NCI-H2081 (cell line): Measurements from ENCODE around the gene CFAP90.

ENCODE experiments used
- DNase-seq, 2 experiments: peaks; one replicate each; lab custom pipeline; 2025; lab: John Stamatoyannopoulos, UW

The CFAP90 gene, protein sequence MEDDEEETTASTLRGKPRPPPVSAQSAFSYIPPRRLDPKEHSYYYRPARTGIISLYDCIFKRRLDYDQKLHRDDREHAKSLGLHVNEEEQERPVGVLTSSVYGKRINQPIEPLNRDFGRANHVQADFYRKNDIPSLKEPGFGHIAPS

DNA sequence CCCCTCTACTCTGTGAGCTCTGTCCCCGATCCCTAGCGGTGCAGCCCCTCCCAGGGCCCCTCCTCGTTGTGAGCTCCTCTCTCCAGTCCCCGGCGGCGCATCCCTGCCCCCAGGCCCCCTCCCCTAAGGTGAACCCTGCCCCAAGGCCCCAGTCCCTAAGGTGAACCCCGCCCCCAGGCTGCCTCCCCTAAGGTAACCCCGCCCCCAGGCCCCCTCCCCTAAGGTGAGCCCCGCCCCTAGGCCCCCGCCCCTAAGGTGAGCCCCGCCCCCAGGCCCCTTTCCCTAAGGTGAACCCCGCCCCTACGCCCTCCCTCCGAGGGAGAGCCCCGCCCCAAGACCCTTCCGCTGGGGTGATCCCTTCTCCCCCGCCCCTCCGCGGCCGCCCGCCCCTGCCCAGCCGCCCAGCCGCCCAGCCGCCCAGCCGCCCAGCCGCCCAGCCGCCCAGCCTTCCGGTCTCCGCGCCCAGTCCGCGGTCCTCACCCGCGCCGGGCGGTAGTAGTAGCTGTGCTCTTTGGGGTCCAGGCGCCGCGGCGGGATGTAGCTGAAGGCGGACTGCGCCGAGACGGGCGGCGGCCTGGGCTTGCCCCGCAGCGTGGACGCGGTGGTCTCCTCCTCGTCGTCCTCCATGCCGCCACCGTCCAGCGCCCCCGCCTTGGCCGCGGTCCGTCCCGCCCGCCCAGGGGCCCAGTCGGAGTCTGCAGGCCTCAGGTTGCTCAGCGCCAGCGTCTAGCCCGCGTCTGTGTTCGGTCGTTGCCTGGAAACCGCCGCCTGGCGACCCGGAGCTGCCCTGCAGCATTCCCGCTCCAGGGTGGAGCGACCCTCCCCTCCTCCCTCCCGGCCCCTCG, at the start of gene CFAP90:
Gene CFAP90 (minus strand): TSS at position 739 of the 845 bp plus-strand sequence. CDS start 112 bp downstream, at position 627.
- peak in 1 of 2 experiments; percentile 21 for DNase-seq

DNA sequence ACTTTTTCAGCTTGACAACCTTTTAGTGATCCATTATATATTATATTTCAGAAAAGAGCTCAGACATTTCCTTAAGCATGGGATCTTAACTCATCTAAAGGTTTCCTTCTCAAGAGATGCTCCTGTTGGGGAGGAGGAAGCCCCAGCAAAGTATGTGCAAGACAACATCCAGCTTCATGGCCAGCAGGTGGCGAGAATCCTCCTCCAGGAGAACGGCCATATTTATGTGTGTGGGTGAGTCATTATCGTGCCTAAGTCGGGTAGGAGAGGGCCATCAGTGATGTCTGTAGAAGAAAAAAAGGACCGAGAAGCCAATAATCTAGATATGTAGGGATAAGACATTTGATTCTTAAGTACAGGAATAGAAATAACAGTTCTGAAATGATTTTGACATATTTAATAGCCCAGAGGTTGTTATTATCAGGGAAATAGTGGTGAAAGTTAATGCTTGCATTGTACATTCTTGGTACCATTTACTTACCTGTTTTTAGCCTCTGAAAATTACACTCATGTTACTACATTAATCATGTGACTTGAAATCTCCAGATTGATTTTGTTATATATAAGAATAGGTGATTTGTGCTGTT, 46.2 kb upstream of the CFAP90 start:
- peak; percentile 42 to 60 for DNase-seq

DNA sequence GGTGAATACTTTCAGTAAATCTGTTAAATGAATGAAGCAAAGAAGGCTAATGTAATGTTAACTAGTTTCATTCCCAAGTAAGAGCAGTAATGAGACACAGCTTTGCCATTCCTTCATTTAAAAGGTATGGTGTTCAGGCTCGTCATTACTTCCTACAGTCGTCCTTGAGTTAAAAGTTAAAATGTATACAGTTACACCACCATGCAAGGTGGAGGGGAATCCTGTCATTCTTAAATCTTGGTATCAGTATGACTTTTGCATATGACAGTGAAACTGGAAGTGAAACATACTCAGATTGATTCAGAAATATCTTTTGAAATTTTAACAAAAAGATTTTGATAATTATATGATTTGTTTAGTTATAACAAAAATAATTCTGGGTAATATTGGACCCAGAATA, 43.9 kb upstream of the CFAP90 start:
- no peak for DNase-seq

DNA sequence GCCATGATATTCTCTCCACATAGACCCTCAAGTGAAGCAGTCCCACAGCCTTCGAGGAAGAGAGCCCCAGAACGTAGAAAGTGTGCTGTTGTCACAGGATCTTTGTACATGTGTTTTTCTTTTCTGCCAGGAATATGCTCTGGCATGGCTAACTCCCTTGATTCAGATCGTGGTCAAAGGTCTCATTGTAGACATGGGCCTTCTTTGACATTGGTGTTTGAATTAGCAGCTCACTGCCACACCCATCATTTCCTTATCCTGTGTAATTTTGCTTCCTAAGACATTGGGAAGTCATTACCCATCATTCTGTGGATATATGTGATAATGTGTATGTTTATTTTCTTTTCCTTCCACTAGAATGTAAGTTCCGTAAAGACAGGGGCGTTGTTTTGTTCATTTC, 43.5 kb upstream of the CFAP90 start:
- no peak for DNase-seq

DNA sequence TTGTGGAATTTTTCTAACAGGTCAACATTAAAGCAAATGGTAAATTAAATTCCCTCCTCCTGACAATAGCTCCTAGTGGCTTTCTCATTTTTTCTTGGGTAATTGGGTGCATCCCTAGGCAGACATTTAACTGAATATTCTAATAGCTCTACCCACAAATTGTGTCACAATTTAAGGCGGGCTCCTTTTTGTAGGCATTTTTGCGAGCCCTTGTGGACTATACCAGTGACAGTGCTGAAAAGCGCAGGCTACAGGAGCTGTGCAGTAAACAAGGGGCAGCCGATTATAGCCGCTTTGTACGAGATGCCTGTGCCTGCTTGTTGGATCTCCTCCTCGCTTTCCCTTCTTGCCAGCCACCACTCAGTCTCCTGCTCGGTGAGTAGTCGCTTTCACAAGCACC, 38.0 kb upstream of the CFAP90 start:
- no peak for DNase-seq

- DNase-seq, result peak; percentile 63 to 81
These were observed 36.0 kb upstream of the CFAP90 start for GRCh38 chr5:7886849-7887475.

- DNase-seq, result no peak
These were observed 33.7 kb upstream of the CFAP90 start for GRCh38 chr5:7884491-7885267.

GRCh38 chr5:7882926-7883325, 32.0 kb upstream of the CFAP90 start:
- no peak for DNase-seq

- no peak for DNase-seq
These were observed 30.9 kb upstream of the CFAP90 start for GRCh38 chr5:7881816-7882215.

DNA sequence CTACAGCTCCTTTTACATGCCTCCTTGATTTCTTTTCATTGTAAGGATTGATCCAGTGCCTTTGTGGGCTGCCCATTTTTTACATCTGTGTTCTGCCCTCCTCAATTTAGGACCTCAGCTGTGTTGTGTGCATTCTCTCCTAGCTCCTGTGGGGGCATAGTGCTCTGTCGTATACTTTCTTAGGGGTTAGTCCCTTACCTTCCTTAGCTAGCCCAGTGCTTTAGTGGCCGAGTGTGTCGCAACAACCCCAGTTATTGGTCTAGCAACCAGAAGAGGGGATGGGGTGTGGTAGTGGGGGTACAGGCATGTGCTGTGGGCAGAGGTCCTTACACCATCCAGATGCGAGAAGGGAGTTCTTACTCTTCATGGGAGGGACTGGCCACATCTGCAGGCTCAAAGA, 30.2 kb upstream of the CFAP90 start:
- no peak for DNase-seq

GRCh38 chr5:7878381-7878873, 27.5 kb upstream of the CFAP90 start:
- DNase-seq, result no peak

DNA sequence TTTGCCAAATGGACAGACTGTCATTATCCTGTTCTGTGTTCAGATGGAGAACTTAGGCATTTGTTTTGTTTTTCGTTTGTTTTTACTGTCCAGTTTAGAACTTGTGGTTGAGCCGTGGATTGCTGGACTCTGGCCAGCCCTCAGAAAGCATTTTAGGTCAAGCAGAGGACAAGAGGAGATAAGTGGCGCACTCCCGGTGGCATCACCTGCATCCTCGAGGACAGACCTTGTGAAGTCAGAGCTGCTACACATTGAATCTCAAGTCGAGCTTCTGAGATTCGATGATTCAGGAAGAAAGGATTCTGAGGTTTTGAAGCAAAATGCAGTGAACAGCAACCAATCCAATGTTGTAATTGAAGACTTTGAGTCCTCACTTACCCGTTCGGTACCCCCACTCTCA, 26.9 kb upstream of the CFAP90 start:
- no peak for DNase-seq

GRCh38 chr5:7876867-7877266, 25.9 kb upstream of the CFAP90 start:
- no peak for DNase-seq

DNA sequence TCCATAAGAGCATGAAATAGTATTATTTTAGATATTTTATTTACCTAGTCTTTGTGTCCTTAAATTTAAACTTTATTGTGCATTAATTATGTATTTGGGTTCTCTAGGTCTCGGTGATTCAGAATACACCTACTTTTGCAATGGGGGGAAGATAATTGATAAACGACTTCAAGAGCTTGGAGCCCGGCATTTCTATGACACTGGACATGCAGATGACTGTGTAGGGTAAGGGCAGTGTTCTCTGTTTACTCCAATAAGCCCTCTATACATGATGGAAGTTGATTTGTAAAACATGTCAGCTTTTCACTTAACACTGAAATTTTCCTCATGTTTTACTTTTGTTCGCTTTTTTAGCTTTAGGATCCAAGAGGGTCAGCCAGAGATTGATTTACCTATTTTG, 24.2 kb upstream of the CFAP90 start:
- DNase-seq, result no peak

- no peak for DNase-seq
These were observed 23.7 kb upstream of the CFAP90 start for GRCh38 chr5:7874639-7875038.

DNA sequence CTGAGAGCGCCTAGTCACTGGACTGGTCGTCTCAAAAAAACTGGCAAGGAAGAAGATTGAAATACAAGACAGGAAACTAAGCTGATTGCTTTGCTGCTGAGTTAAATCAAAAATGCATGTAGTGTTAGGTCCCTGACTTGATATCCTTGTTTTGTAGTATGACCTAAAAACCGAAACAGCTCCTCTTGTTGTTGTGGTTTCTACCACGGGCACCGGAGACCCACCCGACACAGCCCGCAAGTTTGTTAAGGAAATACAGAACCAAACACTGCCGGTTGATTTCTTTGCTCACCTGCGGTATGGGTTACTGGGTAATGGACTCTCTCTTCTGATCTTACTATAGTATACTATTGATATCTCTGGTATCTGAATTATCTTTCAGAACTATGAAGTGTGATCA, 22.3 kb upstream of the CFAP90 start:
- DNase-seq, result no peak

- DNase-seq, result no peak
These were observed 21.7 kb upstream of the CFAP90 start for GRCh38 chr5:7872517-7873130.

DNA sequence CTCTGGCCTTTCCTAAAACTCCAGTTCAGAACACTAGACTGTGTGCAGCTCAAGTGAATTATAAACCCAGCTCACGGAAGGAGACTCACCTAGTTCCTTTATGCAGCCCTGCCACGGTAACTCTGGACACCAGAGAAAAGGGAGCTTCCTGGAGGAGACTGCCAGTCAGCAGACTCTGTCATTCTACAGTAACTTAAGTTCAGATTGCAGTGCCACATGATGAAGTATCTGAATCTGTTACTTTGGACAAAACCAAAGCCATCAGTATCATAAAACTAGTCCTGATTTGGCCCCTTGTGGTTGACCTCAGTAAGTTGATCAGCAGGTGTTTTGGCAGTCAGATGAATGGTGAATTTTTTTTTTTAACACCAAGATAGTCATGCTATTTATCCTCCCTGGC, 20.7 kb upstream of the CFAP90 start:
- no peak for DNase-seq

DNA sequence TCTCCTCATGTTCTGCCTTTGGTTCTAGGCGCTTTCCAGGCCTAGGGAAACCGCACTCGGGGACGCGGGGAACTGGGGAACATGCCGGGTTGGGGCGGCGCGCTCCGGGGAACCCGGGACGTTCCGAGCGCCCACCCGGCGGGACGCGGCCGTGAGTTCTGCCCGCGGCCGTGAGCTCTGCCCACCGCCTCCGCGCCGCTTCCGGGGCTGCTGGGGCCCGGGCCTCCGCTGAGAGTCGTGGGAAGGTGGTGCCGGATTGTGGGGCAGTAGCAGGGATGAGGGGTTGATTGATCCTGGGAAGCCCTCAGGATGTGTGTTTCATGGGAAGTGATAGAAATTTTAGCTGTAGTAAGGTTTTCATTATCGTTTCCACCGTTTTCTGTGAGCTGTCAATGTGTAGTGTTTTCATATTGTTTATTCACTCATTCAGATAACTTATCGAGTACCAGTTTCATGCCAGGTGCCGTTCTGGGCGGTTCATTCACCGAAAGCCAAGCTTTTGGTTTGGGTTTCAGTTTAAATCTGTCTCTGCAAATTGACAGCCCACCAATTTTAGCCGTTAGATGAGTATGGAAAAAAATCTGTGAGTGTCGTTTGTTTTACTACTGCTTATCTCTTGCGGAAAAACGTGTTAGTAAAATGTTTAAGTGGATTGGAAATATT, 18.7 kb upstream of the CFAP90 start:
- DNase-seq, result peak; percentile 23 to 47

DNA sequence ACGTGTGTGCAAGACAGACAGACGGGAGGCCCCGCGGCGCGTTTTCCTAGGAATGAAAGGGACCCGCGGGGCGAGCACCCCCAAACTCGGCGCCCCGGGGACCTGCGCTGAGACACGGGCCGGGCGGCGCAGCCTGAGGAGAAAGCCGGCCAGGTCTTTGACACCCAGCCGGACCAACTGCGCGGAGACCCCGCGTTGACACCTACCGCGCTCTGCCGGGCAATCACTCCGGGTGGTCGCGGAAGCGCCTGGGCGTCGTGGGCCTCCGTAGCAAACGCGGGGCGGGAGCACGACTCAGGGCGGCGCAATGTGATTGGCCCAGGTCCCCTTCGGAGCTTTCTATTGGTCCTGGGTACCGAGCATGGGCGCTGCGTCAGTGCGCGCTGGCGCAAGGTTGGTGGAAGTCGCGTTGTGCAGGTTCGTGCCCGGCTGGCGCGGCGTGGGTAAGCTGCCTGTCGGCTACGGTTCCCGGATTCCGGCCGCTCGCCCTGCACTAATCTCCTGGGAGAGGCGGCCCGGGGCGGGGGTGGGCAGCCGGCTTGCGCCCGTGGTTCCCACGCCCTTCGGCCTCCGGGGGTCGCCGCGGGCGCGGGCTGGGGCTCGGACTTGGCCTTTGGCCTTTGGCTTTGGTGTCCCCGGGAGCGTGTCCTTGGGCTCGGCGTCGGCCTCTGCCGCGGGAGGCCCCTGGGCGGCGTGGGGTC, 18.0 kb upstream of the CFAP90 start, which contains the start of the genes FASTKD3 and MTRR:
Gene FASTKD3 (minus strand): TSS at position 259 of the 701 bp plus-strand sequence. CDS start 948 bp downstream, outside the sequence.
Gene MTRR (plus strand): TSS at position 376 of the 701 bp plus-strand sequence. CDS start 1,647 bp downstream, outside the sequence.
- peak; percentile 99 to 100 for DNase-seq
